HG03159 (cell line): ENCODE results near the gene CALD1.

Experiments used
- ATAC-seq: cut with Tn5 transposase; IDR thresholded peaks from one replicate; pipeline ENCODE4 v1.9.1; 2021; ENCODE audit warnings: mild to moderate bottlenecking, moderate library complexity; ENCODE audit not compliant: unreplicated experiment

The CALD1 gene

DNA sequence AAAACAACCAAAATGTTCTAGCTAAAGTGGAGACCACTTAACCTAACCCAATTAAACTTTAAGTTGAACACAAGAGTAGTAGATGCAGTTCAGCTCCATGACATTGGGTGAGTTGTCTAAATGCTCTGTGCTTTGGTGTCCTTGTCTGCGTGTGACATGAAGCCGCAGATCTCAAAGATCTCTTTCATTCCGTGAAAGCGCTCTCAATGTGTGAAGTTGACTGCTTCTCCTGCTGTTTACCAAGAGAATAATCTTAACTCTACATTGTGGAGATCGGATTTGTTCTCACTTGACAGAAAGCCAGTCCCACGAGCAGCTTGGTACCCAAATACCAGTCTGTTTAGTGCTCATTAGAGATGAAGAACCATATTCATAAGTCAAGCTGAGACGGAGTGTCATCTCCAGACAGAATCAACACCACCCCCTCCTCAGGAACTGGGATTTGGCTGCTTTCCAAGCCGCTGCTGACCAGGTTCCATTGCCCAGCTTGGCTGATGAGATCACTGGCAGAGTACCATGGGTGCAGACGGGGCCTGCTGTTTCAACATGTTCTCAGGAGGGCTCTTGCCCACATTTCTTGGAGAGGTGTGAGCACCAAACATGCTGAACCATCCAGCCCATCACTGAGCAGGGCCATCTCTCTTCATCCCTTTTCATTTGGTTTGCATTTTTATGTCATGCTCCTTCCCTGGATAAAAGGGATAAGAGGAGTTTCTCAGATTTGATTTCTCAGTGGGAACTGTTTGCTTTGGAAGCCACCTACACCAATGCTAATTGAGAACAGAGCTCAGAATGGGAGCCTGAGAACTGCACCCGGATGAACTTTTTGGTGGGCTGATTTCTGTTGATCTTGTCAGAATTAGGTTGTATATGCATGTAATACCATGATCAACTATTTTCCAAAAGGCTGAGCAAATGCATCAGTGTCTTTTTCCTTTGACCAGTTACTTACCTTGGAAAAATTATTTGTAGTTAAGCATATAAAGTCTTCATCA is 111.1 kb downstream of the CALD1 start:
- no peak for ATAC-seq

DNA sequence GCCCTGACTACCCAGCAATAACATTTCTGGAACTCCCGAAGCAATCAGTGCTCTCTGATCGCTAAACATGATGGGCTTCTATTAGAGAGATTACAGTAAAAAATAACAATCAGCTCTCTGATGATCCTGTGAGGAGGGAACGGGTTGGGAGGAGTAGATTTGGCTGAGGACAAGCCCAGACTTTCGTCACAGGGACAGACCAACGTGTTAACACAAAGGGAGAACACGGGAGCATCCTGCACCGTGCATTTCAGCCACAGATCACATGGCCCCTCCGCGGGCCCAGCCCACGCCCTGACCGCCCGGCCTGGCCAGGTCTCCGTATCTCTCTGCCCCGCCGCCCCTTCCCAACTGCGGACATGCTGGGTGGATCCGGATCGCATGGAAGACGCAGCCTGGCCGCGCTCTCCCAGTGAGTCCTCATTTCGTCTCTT is 111.8 kb downstream of the CALD1 start:
- no peak for ATAC-seq

DNA sequence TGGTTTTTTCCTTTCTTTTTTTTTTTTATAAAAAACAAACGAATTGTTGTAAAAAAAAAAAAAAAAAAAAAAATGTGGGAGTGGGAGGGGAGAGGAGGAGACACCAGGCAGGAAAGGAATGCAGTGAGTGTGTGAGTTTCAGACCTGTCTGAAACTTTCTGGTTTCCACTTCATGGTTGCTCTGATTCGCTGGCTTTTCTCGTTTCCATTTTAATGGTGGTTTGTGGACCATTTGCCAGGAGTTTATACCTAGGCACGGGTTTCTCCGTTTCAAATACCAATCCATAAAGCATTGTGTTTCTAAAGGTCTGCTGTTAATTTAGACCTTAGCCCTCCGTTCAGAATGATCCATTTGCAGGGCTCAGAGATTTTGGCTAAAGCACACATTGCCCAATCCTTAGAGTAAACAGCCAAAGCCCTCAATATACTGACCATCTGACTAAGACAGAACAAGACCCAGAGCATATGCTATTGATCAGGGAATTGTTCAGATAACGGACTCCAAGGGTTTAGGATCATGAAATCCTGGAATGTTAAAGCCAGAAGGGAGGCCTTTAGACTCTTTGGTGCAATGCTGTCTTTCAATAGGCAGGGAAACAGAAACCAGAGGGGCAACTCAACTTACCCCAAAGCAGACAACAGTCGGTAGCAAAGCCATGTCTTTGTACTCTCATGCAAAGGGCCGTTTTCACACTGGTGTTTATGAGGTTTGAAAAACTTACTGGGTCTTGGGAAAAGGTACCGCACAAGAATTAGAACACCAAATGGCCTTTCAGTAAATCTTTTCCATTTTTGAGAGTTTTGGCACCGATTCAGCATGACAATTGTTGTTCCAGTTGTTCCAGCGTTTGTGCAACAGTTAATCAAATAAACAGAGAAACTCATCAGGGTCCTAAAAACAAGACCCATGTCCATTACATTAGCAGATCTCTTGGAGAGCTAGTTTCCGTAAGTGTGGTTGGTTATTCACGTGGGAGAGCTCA is 112.6 kb downstream of the CALD1 start:
- no peak for ATAC-seq

DNA sequence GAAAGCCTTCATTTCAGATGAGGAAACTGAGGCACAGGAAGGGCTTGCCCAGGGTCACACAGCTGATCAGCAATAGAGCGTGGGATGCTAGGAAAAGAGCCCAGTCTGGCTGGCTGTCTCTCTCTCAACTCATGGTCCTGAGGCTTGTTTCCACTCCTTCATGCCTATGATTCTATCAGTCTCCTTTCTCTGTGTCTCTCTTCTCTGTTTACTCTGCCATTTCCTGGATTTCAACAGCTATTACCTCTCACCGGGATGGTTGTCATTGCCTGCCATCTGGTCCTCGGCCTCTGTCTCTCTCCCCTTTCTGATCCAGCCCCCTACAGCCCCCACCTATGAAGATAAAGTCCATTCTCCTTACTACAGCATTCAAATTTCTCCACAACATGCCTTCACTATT is 113.5 kb downstream of the CALD1 start:
- ATAC-seq, result no peak

DNA sequence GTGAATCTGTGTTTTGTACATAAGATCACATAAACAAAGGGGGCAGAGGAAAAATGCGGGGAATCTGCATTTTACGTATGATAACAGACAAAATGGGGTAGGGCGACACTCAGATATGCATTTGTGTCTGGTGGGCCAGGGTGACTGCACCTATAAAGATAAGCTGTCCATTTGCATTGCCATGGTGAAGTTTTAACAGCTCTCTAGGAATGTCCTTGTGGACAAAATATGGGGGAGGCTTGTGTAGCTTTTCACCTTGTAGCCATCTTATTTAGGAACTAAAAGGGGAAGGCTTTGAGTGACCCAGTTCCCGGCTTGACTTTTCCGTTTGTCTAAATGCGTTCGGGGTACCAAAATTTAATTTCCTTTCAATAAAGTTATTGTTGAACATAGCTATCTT is 114.5 kb downstream of the CALD1 start:
- ATAC-seq, result no peak

DNA sequence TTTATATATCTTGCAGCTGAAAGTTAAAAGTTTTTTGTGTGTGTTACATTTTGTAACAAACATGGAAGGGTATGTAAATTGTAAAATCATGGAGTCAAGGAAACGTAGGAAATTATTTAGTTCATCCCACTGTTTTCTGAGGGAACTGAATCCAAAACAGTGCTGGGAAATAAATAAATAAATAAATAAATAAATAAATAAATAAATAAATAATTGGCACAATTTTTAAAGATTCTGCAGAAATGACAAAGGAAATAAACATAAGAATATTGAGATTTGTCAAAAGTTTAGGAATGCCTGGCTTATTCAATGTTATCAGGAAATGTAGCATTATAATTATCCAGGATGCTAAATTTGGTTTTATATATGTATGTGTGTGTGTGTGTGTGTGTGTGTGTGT is 115.5 kb downstream of the CALD1 start:
- ATAC-seq, result no peak

DNA sequence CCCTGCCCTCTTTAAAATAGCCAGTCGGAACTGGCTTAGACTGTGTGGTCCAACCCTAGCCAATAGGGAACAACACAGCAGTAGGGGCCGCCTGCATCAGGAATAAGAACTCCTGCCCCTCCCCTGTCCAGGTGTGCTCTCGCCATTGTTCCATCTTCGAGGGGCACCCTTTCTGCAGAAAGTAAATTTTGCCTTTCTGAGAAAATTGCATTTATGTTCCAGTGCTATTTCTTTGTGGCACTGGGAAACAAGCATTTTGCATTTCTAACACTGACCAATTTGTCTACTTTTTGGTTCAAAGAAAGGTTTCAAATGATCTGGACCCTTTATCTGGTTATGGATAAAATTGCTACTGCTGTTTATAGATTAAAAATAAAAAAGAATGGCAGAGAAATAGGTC is 116.6 kb downstream of the CALD1 start:
- no peak for ATAC-seq

DNA sequence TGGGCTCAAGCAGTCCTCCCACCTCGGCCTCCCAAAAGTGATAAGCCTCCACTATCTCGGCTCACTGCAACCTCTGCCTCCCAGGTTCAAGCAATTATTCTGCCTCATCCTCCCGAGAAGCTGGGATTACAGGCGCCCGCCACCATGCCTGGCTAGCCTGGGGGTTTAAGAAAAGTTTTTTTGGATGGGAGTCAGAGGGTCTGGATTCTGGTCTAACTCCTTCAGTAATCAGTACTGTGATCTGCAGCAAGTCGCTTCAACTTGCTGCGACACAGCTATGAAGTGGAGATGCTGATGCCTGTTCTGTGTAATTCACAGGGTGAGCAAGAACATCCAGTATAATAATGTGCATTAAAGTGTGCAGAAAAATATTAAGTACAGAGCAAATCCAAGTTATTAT is 118.5 kb downstream of the CALD1 start:
- ATAC-seq, result no peak

DNA sequence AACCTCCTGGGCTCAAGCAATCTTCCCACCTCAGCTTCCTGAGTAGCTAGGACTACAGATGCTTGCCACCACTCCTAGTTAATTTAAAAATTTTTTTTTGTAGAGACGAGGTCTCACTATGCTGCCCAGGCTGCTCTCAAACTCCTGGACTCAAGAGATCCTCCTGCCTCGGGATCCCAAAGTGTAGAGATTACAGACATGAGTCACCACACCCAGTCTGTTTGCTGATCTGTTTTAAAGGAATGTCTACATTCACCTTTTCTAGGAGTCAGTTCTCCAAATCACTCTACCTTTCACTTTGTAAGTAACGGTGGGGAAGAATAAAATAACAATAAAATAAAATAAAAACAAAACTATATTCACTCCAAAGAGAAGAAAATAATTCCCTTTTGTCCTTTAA is 120.3 kb downstream of the CALD1 start:
- no peak for ATAC-seq

DNA sequence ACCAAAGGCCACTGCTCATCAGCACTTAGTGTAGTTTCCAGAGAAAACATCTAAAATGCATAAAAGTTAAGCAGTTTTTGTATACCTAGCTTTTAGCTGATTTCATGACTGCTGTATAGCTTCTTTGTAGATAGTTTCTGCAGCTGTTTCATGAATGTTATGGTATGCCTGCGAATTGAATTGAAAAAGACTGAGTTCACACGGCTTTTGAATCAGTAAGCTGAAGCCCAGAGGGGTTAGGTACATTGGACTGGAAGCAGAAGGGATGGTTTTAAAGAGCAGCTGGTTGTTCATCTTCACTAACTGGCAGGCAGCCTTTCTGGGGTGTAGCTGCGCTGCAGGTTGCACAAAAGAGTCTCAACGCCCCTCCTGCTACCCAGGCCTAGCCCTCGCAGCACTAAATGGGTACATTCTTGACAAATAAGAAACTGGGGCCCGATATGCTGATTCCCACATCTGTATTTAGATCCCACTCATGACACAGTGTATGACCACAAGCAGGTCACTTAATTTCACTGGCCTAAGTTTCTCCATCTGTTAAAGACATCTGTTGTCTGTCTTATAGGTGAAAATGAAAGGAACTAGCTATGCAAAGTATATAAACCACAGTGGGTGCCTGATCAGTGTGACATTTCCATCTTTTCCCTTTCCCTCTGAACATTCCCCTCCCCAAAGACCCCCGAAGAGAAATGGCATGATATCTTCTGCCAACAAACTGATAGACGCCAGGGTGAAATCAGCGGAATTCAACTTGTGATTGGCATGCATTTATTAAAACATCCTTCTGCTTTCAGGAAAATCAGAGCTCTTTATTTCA is 120.9 kb downstream of the CALD1 start:
- ATAC-seq, result peak; percentile 77

DNA sequence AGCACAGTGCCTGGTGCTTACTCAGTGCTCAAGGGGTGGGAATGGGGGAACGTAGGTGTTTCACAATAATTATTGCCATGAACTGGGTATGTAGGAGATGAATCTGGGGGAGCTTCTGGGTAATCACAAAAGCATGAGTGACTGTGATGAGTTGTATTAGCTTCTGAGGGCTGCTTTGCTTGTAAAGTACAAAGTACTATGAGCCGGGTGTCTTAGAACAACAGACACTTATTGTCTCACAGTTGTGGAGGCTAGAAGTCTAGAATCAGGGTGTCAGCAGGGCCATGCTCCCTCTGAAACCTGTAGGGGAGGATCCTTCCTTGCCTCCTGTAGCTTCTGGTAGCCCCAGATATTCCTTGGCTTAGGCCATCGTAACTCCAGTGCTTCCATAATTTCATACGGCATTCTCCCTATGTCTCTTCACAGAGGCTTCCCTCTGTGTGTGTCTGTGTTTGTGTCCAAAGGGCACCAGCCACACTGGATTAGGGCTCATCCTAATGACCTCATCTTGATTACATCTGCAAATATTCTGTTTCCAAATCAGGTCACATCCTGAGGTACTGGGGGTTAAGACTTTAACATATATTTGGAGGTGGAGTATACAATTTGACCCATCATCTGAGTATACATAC is 122.1 kb downstream of the CALD1 start:
- no peak for ATAC-seq

DNA sequence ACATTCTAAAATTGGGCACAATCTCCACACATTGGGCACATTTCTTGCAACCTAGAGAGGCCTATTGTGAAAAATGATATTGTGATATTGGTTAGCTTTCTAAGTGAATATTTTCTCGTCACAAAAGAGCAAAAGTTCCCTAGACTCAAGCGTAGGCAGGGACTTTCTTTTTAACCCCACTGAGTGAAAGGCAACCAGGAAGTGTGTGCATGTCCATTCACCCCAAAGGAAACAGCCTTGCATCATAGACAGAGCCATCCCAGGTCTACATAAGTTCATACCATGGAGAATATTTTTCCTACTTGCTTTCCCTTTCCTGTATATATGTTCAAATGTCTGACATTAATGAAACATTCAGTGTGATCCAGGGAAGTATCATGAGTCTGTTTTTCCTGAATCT is 122.6 kb downstream of the CALD1 start:
- no peak for ATAC-seq

DNA sequence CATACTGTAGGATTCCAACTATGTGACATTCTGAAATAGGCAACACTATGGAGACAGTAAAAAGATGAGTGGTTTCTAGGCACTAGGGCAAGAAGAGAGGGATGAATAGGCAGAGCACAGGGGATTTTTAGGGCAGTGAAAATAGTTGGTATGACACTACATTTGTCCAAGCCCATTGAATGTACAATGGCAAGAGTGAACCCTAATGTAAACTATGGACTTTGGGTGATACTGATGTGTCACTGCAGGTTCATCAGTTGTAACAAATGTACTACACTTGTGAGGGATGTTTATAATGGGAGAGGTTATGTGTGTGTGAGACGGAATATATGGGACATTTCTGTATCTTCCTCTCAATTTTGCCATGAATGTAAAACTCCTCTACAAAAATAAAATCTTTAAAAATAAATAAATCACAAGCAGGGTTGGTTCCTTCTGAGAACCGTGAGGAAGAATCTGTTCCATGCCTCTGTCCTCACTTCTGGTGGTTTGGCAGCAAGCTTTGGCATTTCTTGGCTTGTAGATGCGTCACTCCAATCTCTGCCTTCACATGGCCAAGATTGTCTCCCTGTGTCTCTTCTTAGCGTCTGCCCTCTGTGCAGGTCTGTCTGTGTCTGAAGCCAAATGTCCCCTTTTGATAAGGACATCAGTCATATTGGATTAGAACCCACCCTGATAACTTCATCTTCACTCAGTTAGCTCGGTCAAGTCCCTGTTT is 123.8 kb downstream of the CALD1 start:
- no peak for ATAC-seq

DNA sequence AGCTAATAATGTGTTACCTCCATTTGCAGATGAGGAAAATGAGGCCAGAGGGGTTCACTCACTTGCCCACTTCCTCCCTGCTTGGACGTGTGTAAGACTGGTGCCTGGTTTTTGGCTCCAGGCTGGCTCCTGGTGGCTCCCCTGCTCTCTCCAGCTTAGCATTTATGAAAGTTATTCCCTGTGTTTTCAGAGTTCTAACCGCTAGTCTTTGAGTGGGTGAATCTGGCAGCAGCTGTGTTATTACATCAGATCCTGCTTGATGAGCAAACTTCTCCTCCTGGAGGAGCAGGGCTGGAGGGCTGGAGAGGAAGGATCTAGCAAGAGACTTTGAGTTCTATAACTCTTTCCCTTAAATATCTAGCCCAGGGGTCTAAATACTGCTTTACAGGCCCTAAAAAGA is 125.9 kb downstream of the CALD1 start:
- no peak for ATAC-seq

DNA sequence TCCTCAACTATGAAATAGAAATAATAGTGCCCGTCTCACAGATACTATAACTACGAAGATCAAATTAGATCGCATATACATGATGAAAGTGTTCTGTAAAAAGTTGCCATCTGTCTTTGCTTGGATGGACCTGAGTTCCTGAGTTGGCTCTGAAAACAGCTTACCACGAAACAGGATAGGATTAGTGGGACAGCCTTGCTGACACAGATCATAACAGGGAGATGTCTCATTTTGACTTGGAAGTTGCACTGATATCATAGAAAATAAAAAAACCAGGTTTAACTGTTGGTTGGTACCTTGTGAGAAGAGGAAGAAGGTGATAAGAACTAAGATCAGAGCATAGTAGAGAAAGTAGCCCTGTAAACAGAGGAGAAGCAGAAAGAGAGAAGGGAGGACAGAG is 127.6 kb downstream of the CALD1 start:
- no peak for ATAC-seq

DNA sequence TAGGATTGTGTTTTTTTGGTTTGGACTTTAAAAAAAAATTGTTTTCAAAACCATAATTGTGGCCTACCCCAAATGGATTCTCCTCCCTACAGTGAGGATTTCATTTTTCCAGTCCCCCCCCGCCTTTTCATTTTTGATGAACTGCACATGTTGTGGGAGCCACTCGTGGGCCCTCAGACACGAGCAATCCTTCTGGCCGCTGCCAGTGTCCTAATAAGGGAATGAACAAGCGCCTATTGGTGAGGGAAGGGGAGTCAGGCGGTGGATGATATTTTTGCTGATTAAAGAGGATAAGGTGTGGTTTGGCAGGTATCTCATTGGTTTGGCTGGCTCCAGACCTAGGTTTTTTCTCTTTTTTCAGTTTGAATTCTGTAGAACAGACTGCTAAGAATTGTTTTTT is 128.2 kb downstream of the CALD1 start:
- no peak for ATAC-seq

DNA sequence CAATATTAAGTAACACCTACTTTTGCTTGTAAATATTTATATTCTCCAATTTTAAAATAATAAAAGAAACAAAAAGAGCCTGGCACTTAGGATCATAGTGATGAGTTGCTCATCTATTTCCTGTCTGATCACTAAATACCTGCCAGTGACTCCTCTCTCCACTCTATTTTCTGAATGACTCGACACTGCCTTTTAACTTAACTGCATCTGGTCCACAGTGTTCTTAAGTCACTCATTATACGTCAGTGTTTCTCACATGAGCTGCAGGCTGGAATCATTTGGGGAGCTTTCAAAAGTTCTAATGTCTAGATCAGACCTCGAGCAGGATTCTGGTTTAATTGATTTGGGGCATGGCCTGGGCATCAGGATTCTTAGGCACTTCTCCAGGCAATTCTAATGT is 128.9 kb downstream of the CALD1 start:
- ATAC-seq, result peak; percentile 65

DNA sequence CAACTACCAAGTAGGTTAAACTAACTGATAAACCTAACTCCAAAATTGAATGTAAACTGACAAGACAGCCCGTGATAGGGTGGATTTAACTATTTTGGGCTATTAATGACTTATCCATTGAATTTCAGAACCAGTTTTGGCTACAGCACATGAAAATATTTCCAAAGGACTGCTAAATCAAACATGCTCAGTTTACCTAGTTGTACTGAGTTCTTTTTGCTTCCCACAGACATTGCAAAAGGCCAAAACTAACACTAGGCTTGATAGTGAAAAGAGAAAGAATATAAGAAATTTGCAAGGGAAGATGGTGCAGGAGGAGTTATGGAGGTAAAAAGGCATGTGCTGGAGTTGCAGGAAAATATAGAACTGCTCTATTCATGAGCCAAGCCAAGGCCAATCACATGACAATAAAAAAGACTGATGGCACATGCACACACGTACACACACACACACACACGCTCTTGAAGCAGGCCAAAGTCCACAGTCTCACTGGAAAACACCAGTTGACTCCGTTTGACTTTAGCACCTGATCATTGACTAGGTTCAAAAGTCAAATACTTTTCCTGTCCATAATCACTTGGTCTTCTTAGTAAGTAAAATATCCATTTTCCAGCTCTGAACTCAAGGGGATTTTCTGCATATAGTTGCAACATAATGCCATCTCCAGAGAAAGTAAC is 130.9 kb downstream of the CALD1 start:
- no peak for ATAC-seq

DNA sequence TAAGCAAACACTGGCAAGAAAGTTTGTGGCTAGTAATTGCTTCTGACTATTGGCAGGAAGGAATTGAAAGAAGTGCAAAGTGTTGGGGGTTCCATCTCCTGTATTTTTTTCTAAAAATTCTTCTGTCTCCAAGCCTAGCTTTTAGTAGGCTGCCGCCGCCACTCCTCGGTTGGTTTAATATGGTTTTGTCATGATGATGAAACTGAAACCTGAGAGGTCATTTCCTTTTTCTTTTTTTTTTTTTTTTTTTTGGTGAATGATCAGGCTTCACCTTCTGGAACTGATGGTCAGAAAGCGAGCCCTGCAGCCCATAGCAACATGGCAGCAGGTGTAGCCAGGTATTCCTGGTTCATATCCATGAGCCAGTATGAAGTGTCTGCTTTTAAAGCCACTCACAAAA is 131.5 kb downstream of the CALD1 start:
- ATAC-seq, result no peak
